NCI-H82 treated with DMSO at 0.1 percent for 48 hours (cell line): Measurements from ENCODE around the gene SEC23B.

Source experiments
- DNase-seq: peaks from one replicate; lab custom pipeline; 2025; ENCODE audit not compliant: unreplicated experiment; lab: John Stamatoyannopoulos, UW

Gene SEC23B

DNA sequence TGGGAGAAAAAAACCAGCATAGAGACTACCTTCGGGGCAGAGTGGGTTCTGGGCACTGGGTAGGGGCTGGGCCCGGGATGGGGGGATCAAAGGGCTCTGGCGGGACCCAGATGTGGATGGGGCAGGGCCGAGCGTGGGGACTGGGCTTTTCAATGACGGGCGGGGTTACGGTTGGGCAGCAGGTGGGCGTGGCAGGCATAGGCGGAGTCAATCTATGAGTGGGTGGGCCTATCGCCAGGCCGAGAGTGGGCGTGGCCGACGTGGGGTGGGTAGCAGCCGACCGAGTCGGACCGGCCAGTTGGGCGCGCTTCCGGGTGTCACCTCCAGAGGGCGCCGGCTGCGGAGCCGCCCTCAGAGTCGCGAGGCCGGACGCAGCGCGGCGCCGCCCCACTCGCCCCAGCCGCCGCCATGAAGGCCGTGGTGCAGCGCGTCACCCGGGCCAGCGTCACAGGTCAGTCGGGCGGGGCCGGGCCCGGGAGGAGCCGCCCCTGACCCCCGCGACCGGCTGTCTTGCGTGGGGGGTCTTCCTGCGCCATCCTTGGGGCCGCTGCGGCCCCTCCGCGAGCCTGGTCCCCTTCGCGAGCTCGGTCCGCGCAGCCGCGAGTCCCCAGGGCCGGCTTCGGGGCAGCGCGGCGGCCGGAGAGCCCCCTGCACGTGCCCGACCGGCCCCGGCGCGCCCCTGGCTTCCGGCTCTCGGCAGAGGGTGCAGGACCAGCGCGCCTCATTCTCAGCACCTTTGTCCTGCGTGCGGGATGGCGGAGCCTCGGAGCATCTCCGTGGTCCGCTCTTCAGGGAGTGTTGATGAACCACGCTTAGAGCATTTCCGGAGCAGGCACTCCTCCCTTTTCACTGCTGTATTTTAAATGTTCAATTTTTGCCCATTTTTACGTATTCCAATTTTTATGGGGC, 80.2 kb downstream of the SEC23B start, which contains the start of gene DTD1:
Gene DTD1, plus strand, starts transcription at position 390 of the 909 bp plus-strand sequence. Its CDS starts 19 bp downstream, at position 409.
- DNase-seq = peak; percentile 67

DNA sequence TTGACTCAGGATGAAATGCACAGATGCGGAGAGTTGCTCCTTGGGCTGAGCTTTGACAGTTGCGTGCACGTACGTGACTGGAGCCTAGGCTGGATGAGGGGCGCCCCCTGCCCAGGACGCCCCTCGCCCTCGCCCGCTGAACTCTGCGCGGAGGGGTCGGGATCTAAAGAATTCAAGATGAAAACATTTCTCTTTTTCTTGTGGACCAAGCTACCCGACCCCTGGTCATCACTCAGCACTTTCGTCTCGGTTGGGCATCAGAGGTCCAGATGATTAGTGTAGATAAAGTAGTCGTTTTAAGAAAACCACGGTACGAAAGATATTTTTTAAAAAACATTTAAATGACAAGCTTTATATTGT, 80.8 kb downstream of the SEC23B start:
- DNase-seq = peak; percentile 39

GRCh38 chr20:18589941-18590674, 82.4 kb downstream of the SEC23B start:
- no peak for DNase-seq

DNA sequence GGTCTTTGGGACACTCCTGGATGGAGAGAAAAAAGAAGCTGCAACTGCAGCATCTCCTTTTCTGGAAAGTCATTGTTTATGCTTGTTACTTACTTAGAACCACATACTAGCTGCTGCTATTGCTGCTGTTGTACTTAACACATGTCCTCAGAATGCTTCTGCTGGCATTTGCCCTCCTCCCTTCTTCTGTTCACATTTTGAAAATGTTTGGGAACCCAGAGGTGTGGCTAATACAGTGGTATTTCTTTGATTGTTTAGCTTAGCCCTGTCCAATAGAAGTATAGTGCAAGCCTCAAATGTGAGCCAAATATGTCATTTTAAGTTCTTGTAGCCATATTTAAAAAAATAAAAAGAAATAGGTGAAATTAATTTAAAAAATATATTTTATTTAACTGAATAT, 88.5 kb downstream of the SEC23B start:
- DNase-seq = no peak

DNA sequence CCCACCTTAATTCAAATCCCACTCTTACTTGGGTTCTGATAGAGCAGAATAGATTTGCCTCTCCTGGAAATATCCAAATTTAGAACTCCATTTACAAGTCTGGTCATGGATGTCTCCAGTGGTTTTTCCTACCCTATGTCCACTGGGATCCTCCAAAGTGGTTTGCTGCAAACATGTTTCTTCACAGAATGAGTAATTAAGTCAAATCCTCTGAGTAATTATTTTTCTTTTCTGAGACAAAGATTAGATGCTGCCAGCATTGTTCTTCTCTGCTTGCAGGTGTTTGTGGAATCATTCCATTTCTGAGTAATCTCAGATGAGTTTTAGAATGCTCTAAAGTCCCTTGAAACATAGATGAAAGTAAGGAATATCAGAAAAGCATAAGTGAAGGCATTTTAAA, 102.0 kb downstream of the SEC23B start:
- no peak for DNase-seq
